A673 (cell line): ENCODE results near the gene CACNG4. TPM values are rescaled to one million over a fixed set of nuclear protein-coding genes. Genes with fewer than 3 reads are reported as not detected.

Experiments used
- BruUV-seq: library from RNA; stranded (reverse); fragments of 400-500 nt; replicated peaks from 2 replicates; lab custom pipeline; 2021; lab: Mats Ljungman, UMichigan
- CTCF ChIA-PET: fragments of 300-600 bp; sonication (Branson Sonifier 250); formaldehyde crosslinking; loops from one replicate; lab custom pipeline; 2022; ENCODE audit warnings: antibody characterized with exemption; lab: Charles Lee
- POLR2A ChIA-PET: fragments of 300-600 bp; sonication (Branson Sonifier 250); formaldehyde crosslinking; loops from one replicate; lab custom pipeline; 2022; ENCODE audit warnings: antibody characterized with exemption; ENCODE audit not compliant: low non-redundant PET; lab: Charles Lee
- DNase-seq: peaks from one replicate; pipeline ENCODE4 v3.0.0-alpha.2; 2015; ENCODE audit warnings: low spot score
- H3K27ac ChIP-seq: fragments of 200-600 bp; sonication (generic); 2 replicates; pipeline ENCODE4 v1.5.1; 2016; ENCODE audit warnings: mixed run types, low read depth, mild to moderate bottlenecking, mixed read lengths, antibody characterized with exemption, low read length; ENCODE audit not compliant: poor library complexity, severe bottlenecking
- H3K27me3 ChIP-seq: fragments of 200-600 bp; sonication (generic); replicated peaks from 2 replicates; pipeline ENCODE4 v1.6.1; 2017; ENCODE audit warnings: mixed run types, low read depth, mild to moderate bottlenecking, mixed read lengths, antibody characterized with exemption, low read length; ENCODE audit not compliant: insufficient read depth, poor library complexity
- H3K36me3 ChIP-seq: fragments of 200-600 bp; sonication (generic); 2 replicates; pipeline ENCODE4 v1.6.1; 2016; ENCODE audit warnings: mixed run types, mild to moderate bottlenecking, mixed read lengths, antibody characterized with exemption, low read length; ENCODE audit not compliant: insufficient read depth, poor library complexity, severe bottlenecking
- H3K4me1 ChIP-seq: fragments of 200-600 bp; sonication (generic); 2 replicates; pipeline ENCODE4 v1.6.1; 2017; ENCODE audit warnings: mixed run types, mild to moderate bottlenecking, mixed read lengths, antibody characterized with exemption, low read length; ENCODE audit not compliant: insufficient read depth, poor library complexity, severe bottlenecking
- H3K4me3 ChIP-seq: fragments of 200-600 bp; sonication (generic); 2 replicates; pipeline ENCODE4 v1.5.1; 2016; ENCODE audit warnings: low read depth, mixed run types, mild to moderate bottlenecking, mixed read lengths, low read length; ENCODE audit not compliant: poor library complexity, severe bottlenecking
- H3K9me3 ChIP-seq: fragments of 200-600 bp; sonication (generic); 2 replicates; pipeline ENCODE4 v1.6.1; 2016; ENCODE audit warnings: mixed run types, low read depth, mild to moderate bottlenecking, mixed read lengths, antibody characterized with exemption, low read length; ENCODE audit not compliant: poor library complexity, severe bottlenecking
- CTCF ChIP-seq: fragments of 300-800, 200-600 bp; sonication (generic); conservative IDR thresholded peaks from 2 replicates; pipeline ENCODE4 v1.5.1; 2017; ENCODE audit warnings: low read depth, mild to moderate bottlenecking, antibody characterized with exemption, low read length, moderate library complexity, mixed read lengths
- EZH2 ChIP-seq: fragments of 200-600 bp; sonication (generic); IDR thresholded peaks from 2 replicates; pipeline ENCODE4 v1.6.1; 2017; ENCODE audit warnings: borderline replicate concordance, low read depth, mild to moderate bottlenecking, mixed read lengths, antibody characterized with exemption, low read length; ENCODE audit not compliant: poor library complexity, severe bottlenecking
- intact Hi-C: fragments of 100-400 bp; cut with micrococcal nuclease; formaldehyde crosslinking; loops from one replicate; pipeline ENCODE4 v1.10.0; 2022; ENCODE audit not compliant: unreplicated experiment
- total RNA-seq: library from RNA; stranded (reverse); gene quantifications from 2 replicates; pipeline ENCODE4 v1.2.3, GENCODE V29; 2021

CACNG4 gene
- total RNA-seq, 1 experiment from 2014 or later: 9.7 TPM

- no TSS peak for BruUV-seq
- Histone ChIP-seq H3K4me3 (no peak overlapping the region), H3K36me3 (no peaks in the 10 kb centered on the region), H3K27me3 (no peaks in the 10 kb centered on the region), H3K27ac (no peak overlapping the region), H3K4me1 (peaks cover 26% of the 10 kb centered on the region), H3K9me3 (no peaks in the 10 kb centered on the region)
- TF ChIP-seq EZH2 (no peak), CTCF (no peak)
- intact Hi-C loops: no loop called here
- DNase-seq: no peak
- CTCF ChIA-PET: no interaction called here
- POLR2A ChIA-PET: no interaction called here
Observed at GRCh38 chr17:67071595-67071994, 107.1 kb downstream of the CACNG4 start.

- POLR2A ChIA-PET: no interaction called here
- DNase-seq: no peak
- Histone ChIP-seq H3K9me3 (no peaks in the 10 kb centered on the region), H3K27me3 (no peaks in the 10 kb centered on the region), H3K36me3 (peaks cover 2% of the 10 kb centered on the region), H3K27ac (no peak overlapping the region), H3K4me1 (peaks cover 19% of the 10 kb centered on the region), H3K4me3 (no peak overlapping the region)
- intact Hi-C loops: no loop called here
- no TSS peak for BruUV-seq
- no peak for TF ChIP-seq EZH2
- no peak for TF ChIP-seq CTCF
- CTCF ChIA-PET: no interaction called here
Observed at GRCh38 chr17:67072885-67073284, 108.4 kb downstream of the CACNG4 start.

- ChIA-PET CTCF (no interaction called here), POLR2A (no interaction called here)
- H3K36me3 ChIP-seq: peaks cover 7% of the 10 kb centered on the region
- intact Hi-C loops: no loop called here
- no peak overlapping the region for H3K4me3 ChIP-seq
- no peaks in the 10 kb centered on the region for H3K27me3 ChIP-seq
- H3K9me3 ChIP-seq: no peaks in the 10 kb centered on the region
- H3K27ac ChIP-seq: no peak overlapping the region
- no peaks in the 10 kb centered on the region for H3K4me1 ChIP-seq
- DNase-seq: no peak
- no peak for TF ChIP-seq CTCF
- no peak for TF ChIP-seq EZH2
- no TSS peak for BruUV-seq
Observed at GRCh38 chr17:67074781-67075180, 110.3 kb downstream of the CACNG4 start.
